ENCODE results near the gene PCDHGA10. TPM values are rescaled to one million over a fixed set of nuclear protein-coding genes. Genes with fewer than 3 reads are reported as not detected.

PCDHGA10 gene
- polyA plus RNA-seq, 1 donor from 2014 or later = 7.3 TPM

DNA sequence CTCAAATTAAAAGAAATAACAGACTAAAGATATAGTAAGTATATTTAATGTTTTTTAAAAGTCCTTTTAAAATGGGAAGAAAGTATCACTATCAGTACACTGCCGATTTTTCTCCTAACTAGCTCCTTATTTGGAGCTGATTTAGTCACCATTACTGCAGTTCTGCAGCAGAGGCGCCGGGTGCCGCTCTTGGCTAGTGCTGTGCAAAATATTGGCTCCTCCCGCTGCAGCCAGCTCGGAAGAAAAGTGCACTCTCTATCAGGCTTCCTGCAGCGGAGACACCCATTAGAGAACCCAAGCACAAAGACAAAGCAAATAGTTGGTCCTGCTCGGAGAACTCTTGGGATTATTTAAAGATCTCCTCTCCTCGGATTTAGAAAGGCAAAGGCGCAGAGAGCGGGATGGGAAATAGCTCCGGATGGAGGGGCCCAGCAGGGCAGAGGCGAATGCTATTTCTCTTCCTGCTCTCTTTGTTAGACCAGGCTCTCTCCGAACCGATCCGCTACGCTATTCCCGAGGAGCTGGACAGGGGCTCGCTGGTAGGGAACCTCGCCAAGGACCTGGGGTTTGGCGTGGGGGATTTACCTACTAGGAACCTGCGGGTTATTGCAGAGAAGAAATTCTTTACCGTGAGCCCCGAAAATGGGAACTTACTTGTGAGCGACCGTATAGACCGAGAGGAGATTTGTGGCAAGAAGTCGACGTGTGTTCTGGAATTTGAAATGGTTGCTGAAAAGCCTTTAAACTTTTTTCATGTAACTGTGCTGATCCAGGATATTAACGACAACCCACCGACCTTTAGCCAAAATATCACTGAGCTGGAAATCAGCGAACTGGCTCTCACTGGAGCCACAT lies 42.6 kb upstream of the PCDHGA10 start, which contains the start of gene PCDHGB3:
TSS of gene PCDHGB3 (plus strand) at position 249 of the 855 bp plus-strand sequence. CDS start at position 402, 153 bp downstream.
- peaks cover 45% of the 10 kb centered on the region for H3K9me3 ChIP-seq (ENCODE audit: low read length)
- H3K4me3 ChIP-seq (ENCODE audit: low read length) = no peak within 1 kb of the TSS
- H3K9ac ChIP-seq (ENCODE audit: low read length) = no peak within 1 kb of the TSS
- H4K20me1 ChIP-seq (ENCODE audit: insufficient read depth) = no peaks in the 10 kb centered on the region
- H3K27me3 ChIP-seq (ENCODE audit: insufficient read depth, low read depth, low read length) = no peaks in the 10 kb centered on the region
- TF ChIP-seq RAD21 (conservative IDR thresholded peaks at IDR 0.05) (no peak), EP300 (conservative IDR thresholded peaks at IDR 0.05; ENCODE audit: poor library complexity, severe bottlenecking) (no peak), TAF1 (IDR thresholded peaks at IDR 0.05; ENCODE audit: low read depth) (no peak), SMC3 (conservative IDR thresholded peaks at IDR 0.05; ENCODE audit: poor library complexity) (no peak), POLR2AphosphoS5 (IDR thresholded peaks at IDR 0.05) (no peak), MXI1 (conservative IDR thresholded peaks at IDR 0.05; ENCODE audit: poor library complexity, severe bottlenecking) (no peak), EZH2 (IDR thresholded peaks at IDR 0.05; ENCODE audit: borderline replicate concordance, insufficient read depth, low read length, poor library complexity, severe bottlenecking) (no peak)
- TF ChIP-seq, protein P1, sequence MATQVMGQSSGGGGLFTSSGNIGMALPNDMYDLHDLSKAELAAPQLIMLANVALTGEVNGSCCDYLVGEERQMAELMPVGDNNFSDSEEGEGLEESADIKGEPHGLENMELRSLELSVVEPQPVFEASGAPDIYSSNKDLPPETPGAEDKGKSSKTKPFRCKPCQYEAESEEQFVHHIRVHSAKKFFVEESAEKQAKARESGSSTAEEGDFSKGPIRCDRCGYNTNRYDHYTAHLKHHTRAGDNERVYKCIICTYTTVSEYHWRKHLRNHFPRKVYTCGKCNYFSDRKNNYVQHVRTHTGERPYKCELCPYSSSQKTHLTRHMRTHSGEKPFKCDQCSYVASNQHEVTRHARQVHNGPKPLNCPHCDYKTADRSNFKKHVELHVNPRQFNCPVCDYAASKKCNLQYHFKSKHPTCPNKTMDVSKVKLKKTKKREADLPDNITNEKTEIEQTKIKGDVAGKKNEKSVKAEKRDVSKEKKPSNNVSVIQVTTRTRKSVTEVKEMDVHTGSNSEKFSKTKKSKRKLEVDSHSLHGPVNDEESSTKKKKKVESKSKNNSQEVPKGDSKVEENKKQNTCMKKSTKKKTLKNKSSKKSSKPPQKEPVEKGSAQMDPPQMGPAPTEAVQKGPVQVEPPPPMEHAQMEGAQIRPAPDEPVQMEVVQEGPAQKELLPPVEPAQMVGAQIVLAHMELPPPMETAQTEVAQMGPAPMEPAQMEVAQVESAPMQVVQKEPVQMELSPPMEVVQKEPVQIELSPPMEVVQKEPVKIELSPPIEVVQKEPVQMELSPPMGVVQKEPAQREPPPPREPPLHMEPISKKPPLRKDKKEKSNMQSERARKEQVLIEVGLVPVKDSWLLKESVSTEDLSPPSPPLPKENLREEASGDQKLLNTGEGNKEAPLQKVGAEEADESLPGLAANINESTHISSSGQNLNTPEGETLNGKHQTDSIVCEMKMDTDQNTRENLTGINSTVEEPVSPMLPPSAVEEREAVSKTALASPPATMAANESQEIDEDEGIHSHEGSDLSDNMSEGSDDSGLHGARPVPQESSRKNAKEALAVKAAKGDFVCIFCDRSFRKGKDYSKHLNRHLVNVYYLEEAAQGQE (IDR thresholded peaks at IDR 0.05; ENCODE audit: borderline replicate concordance) = no peak
- TF ChIP-seq, protein P2, sequence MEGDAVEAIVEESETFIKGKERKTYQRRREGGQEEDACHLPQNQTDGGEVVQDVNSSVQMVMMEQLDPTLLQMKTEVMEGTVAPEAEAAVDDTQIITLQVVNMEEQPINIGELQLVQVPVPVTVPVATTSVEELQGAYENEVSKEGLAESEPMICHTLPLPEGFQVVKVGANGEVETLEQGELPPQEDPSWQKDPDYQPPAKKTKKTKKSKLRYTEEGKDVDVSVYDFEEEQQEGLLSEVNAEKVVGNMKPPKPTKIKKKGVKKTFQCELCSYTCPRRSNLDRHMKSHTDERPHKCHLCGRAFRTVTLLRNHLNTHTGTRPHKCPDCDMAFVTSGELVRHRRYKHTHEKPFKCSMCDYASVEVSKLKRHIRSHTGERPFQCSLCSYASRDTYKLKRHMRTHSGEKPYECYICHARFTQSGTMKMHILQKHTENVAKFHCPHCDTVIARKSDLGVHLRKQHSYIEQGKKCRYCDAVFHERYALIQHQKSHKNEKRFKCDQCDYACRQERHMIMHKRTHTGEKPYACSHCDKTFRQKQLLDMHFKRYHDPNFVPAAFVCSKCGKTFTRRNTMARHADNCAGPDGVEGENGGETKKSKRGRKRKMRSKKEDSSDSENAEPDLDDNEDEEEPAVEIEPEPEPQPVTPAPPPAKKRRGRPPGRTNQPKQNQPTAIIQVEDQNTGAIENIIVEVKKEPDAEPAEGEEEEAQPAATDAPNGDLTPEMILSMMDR (IDR thresholded peaks at IDR 0.05; ENCODE audit: poor library complexity, severe bottlenecking) = no peak
- H3K9me2 ChIP-seq (ENCODE audit: insufficient read depth, low read length) = no peaks in the 10 kb centered on the region
- H3F3A ChIP-seq (ENCODE audit: insufficient read depth, low read length, poor library complexity, severe bottlenecking) = no peaks in the 10 kb centered on the region
- H2AFZ ChIP-seq (ENCODE audit: low read depth, low read length) = no peak within 1 kb of the TSS
- H3K27ac ChIP-seq (ENCODE audit: low read length) = no peak within 1 kb of the TSS
- H3K36me3 ChIP-seq (ENCODE audit: insufficient read depth, low read length) = no peaks in the 10 kb centered on the region
- no peaks in the 10 kb centered on the region for H3K79me2 ChIP-seq (replicated peaks; ENCODE audit: insufficient read depth, low read length)
- H3K4me2 ChIP-seq (ENCODE audit: low read length) = no peak within 1 kb of the TSS

- Histone ChIP-seq H3K4me3 (ENCODE audit: low read length) (no peak overlapping the region), H3K9me2 (ENCODE audit: insufficient read depth, low read length) (no peaks in the 10 kb centered on the region), H3F3A (ENCODE audit: insufficient read depth, low read length, poor library complexity, severe bottlenecking) (no peaks in the 10 kb centered on the region), H3K36me3 (ENCODE audit: insufficient read depth, low read length) (no peaks in the 10 kb centered on the region), H4K20me1 (ENCODE audit: insufficient read depth) (no peaks in the 10 kb centered on the region), H3K9ac (ENCODE audit: low read length) (no peak overlapping the region), H3K9me3 (ENCODE audit: low read length) (peaks cover 35% of the 10 kb centered on the region), H2AFZ (ENCODE audit: low read depth, low read length) (no peak overlapping the region), H3K79me2 (replicated peaks; ENCODE audit: insufficient read depth, low read length) (no peaks in the 10 kb centered on the region), H3K27ac (ENCODE audit: low read length) (no peak overlapping the region), H3K27me3 (ENCODE audit: insufficient read depth, low read depth, low read length) (no peaks in the 10 kb centered on the region), H3K4me2 (ENCODE audit: low read length) (no peak overlapping the region)
- TF ChIP-seq EP300 (conservative IDR thresholded peaks at IDR 0.05; ENCODE audit: poor library complexity, severe bottlenecking) = no peak
- TF ChIP-seq EZH2 (IDR thresholded peaks at IDR 0.05; ENCODE audit: borderline replicate concordance, insufficient read depth, low read length, poor library complexity, severe bottlenecking) = no peak
- TF ChIP-seq RAD21 (conservative IDR thresholded peaks at IDR 0.05) = no peak
- TF ChIP-seq, protein P1 (IDR thresholded peaks at IDR 0.05; ENCODE audit: borderline replicate concordance) = no peak
- TF ChIP-seq SMC3 (conservative IDR thresholded peaks at IDR 0.05; ENCODE audit: poor library complexity) = no peak
- TF ChIP-seq TAF1 (IDR thresholded peaks at IDR 0.05; ENCODE audit: low read depth) = no peak
- TF ChIP-seq, protein P2 (IDR thresholded peaks at IDR 0.05; ENCODE audit: poor library complexity, severe bottlenecking) = no peak
- no peak for TF ChIP-seq MXI1 (conservative IDR thresholded peaks at IDR 0.05; ENCODE audit: poor library complexity, severe bottlenecking)
- no peak for TF ChIP-seq POLR2AphosphoS5 (IDR thresholded peaks at IDR 0.05)
Measured at GRCh38 chr5:141371572-141372475, 41.0 kb upstream of the PCDHGA10 start.
